Transverse colon (tissue), 3 donors: ENCODE results near the gene GADD45B.

Experiments
- CTCF ChIP-seq, 5 experiments: fragments of 200-600 bp in 3 of 5; fragments of 450-650 bp in 2 of 5; sonication (generic) in 3 of 5; IDR thresholded peaks; 1 replicate in 2 of 5; 2 replicates in 3 of 5; pipeline ENCODE4 v1.5.1; 2016 to 2017; ENCODE audit warnings: antibody characterized with exemption in 5 of 5, inconsistent platforms in 3 of 5, mild to moderate bottlenecking in 2 of 5, moderate library complexity in 1 of 5
- POLR2A ChIP-seq: fragments of 450-650 bp; IDR thresholded peaks from one replicate; pipeline ENCODE4 v1.6.1; 2016; ENCODE audit warnings: antibody characterized with exemption, mild to moderate bottlenecking, moderate library complexity

- TF ChIP-seq CTCF (IDR thresholded peaks at IDR 0.05) = no peak
- no peak for TF ChIP-seq POLR2A
Measured at GRCh38 chr19:2462635-2463421, 13.1 kb upstream of the GADD45B start.
